Mesothelial cell of epicardium (in vitro differentiated cells): ENCODE results near the gene RBM28. TPM values are rescaled to one million over a fixed set of nuclear protein-coding genes. Genes with fewer than 3 reads are reported as not detected.

Experiments used
- DNase-seq, 2 experiments: peaks; one replicate each; pipeline ENCODE4 v3.0.0; 2021; ENCODE audit warnings: low spot score in 2 of 2; ENCODE audit not compliant: unreplicated experiment in 2 of 2
- H3K27ac Mint-ChIP-seq: 2 replicates; pipeline ENCODE4 v1.8.0; 2021; ENCODE audit warnings: mixed read lengths
- H3K27me3 Mint-ChIP-seq: 2 replicates; pipeline ENCODE4 v1.8.0; 2021; ENCODE audit warnings: low read depth, mixed read lengths
- H3K36me3 Mint-ChIP-seq: 2 replicates; pipeline ENCODE4 v1.8.0; 2021; ENCODE audit warnings: mixed read lengths
- H3K4me1 Mint-ChIP-seq: 2 replicates; pipeline ENCODE4 v1.8.0; 2021; ENCODE audit warnings: mixed read lengths
- H3K4me3 Mint-ChIP-seq: 2 replicates; pipeline ENCODE4 v1.8.0; 2021; ENCODE audit warnings: mild to moderate bottlenecking, moderate library complexity, mixed read lengths
- H3K9me3 Mint-ChIP-seq: 2 replicates; pipeline ENCODE4 v1.8.0; 2021; ENCODE audit warnings: mixed read lengths
- total RNA-seq: library from RNA; stranded (reverse); gene quantifications from 3 replicates; pipeline ENCODE4 v1.2.1, GENCODE V29; 2021
- TF ChIP-seq, protein P1 (sequence below): fragments of 200-600 bp; sonication (generic); IDR thresholded peaks from one replicate; pipeline ENCODE4 v1.5.0; 2021; ENCODE audit warnings: antibody characterized with exemption; ENCODE audit not compliant: unreplicated experiment

Gene RBM28
- total RNA-seq, 1 donor from 2014 or later, result 78.5 TPM

DNA sequence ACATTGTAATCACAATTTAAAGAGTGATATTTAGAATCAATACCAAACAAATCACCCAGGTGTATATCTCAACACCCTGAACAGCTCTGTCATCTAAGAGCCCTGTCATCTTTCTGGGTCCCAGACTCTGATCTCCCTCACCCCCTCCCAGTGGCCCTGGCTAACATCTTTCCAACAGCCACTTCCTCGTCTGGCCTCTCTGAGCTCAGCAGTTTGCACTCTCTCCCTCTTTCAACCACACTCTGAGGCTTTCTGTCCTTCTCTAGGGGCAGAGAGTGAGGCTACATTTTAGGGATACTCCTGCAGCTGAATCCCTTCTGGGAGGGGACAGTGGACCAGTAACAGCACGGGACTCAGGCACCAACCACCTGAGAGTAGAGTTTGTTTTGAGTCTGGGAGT is 34.9 kb upstream of the RBM28 start:
- H3K4me1 Mint-ChIP-seq, result peaks cover 23% of the 10 kb centered on the region
- no peak overlapping the region for H3K4me3 Mint-ChIP-seq
- peaks cover 4% of the 10 kb centered on the region for H3K9me3 Mint-ChIP-seq
- TF ChIP-seq, protein P1, sequence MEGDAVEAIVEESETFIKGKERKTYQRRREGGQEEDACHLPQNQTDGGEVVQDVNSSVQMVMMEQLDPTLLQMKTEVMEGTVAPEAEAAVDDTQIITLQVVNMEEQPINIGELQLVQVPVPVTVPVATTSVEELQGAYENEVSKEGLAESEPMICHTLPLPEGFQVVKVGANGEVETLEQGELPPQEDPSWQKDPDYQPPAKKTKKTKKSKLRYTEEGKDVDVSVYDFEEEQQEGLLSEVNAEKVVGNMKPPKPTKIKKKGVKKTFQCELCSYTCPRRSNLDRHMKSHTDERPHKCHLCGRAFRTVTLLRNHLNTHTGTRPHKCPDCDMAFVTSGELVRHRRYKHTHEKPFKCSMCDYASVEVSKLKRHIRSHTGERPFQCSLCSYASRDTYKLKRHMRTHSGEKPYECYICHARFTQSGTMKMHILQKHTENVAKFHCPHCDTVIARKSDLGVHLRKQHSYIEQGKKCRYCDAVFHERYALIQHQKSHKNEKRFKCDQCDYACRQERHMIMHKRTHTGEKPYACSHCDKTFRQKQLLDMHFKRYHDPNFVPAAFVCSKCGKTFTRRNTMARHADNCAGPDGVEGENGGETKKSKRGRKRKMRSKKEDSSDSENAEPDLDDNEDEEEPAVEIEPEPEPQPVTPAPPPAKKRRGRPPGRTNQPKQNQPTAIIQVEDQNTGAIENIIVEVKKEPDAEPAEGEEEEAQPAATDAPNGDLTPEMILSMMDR, result no peak
- no peaks in the 10 kb centered on the region for H3K36me3 Mint-ChIP-seq
- H3K27me3 Mint-ChIP-seq, result no peaks in the 10 kb centered on the region
- H3K27ac Mint-ChIP-seq, result peak overlapping the region; percentile 64
- no peak for DNase-seq

DNA sequence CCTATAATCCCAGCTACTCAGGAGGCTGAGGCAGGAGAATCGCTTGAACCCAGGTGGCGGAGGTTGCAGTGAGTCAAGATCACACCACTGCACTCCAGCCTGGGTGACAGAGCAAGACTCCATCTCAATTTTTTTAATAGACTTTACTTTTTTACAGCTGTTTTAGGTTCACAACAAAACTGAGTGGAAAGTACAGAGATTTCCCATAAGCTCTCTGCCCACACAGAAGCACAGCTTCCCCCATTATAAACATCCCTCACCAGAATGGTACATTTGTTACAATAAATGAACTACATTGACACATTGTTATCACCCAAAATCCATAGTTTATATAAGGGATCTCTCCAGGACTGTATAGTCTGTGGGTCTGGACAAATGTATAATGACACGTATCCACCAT is 32.4 kb upstream of the RBM28 start:
- TF ChIP-seq, protein P1, result no peak
- H3K4me3 Mint-ChIP-seq, result no peak overlapping the region
- H3K27ac Mint-ChIP-seq, result no peak overlapping the region
- no peaks in the 10 kb centered on the region for H3K27me3 Mint-ChIP-seq
- H3K4me1 Mint-ChIP-seq, result peaks cover 19% of the 10 kb centered on the region
- H3K36me3 Mint-ChIP-seq, result no peaks in the 10 kb centered on the region
- peaks cover 4% of the 10 kb centered on the region for H3K9me3 Mint-ChIP-seq
- DNase-seq, result no peak

DNA sequence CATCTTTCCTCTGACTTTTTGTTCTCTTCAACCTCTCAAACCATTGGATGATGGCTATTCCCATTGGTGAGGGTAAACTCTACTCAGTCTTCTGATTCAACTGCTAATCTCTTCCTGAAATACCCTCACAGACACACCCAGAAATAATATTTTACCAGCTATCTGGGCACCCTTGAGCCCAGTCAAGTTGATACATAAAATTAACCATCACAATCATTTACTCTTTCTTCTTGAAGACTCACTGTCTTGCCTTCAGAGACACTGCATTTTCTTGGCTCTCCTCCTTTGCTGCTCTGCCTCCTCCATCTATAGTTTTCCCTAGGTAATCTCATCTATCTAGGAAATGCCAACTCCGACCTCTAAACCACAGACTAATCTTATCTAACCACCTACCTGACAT is 30.3 kb upstream of the RBM28 start:
- no peak overlapping the region for H3K27ac Mint-ChIP-seq
- peaks cover 7% of the 10 kb centered on the region for H3K4me1 Mint-ChIP-seq
- no peak overlapping the region for H3K4me3 Mint-ChIP-seq
- H3K36me3 Mint-ChIP-seq, result no peaks in the 10 kb centered on the region
- no peaks in the 10 kb centered on the region for H3K27me3 Mint-ChIP-seq
- H3K9me3 Mint-ChIP-seq, result peaks cover 4% of the 10 kb centered on the region
- TF ChIP-seq, protein P1, result no peak
- DNase-seq, result no peak

DNA sequence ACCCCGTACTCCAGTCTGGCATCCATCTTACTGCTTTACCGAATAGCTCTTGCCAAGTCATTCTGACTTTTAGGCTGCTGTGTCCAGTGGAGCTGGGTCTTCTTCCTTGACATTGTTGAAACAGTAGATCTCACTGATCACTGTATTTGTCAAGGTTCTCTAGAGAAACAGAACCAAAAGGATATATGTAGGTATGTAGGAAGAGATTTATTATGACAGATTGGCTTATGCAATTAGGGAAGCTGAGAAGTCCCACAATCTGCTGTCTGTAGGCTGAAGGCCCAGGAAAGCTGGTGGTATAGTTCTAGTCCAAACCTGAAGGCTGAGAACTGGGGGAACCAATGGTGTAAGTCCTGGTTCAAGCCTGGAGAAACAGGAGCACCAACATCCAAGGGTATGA is 29.9 kb upstream of the RBM28 start:
- DNase-seq, result no peak
- H3K36me3 Mint-ChIP-seq, result no peaks in the 10 kb centered on the region
- H3K27me3 Mint-ChIP-seq, result no peaks in the 10 kb centered on the region
- peaks cover 4% of the 10 kb centered on the region for H3K4me1 Mint-ChIP-seq
- H3K4me3 Mint-ChIP-seq, result no peak overlapping the region
- peaks cover 4% of the 10 kb centered on the region for H3K9me3 Mint-ChIP-seq
- TF ChIP-seq, protein P1, result no peak
- H3K27ac Mint-ChIP-seq, result no peak overlapping the region

DNA sequence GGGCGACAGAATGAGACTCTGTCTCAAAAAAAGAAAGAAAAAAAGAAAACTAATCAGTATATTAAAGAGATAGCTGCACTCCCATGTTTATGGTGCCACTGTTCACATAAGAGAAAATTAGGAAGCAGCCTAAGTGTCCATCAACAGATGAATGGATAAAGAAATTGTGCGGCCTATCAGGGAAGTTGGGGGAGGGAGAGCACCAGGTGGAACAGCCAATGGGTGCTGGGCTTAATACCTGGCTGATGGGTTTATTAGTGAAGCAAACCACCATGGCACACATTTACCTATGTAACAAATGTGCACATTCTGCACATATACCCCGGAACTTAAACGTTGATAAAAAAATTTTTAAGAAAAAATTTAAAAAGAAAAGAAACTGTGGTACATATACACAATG is 26.8 kb upstream of the RBM28 start:
- no peaks in the 10 kb centered on the region for H3K36me3 Mint-ChIP-seq
- TF ChIP-seq, protein P1, result no peak
- DNase-seq, result no peak
- H3K27ac Mint-ChIP-seq, result no peak overlapping the region
- H3K9me3 Mint-ChIP-seq, result peaks cover 4% of the 10 kb centered on the region
- H3K27me3 Mint-ChIP-seq, result peaks cover 15% of the 10 kb centered on the region
- no peak overlapping the region for H3K4me3 Mint-ChIP-seq
- peaks cover 4% of the 10 kb centered on the region for H3K4me1 Mint-ChIP-seq

DNA sequence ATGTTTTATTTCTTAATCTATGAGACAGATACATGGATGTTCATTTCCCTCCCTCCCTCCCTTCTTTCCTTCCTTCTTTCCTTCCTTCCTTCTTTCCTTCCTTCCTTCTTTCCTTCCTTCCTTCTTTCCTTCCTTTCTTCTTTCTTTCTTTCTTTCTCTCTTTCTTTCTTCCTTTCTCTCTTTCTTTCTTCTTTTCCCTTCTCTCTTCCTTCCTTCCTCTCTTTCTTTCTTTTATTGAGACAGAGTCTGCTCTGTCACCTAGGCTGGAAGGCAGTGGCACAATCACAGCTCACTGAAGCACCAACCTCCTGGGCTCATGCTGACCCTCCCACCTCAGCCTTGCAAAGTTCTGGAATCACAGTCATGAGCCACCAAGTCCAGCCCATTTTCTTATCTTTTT is 23.3 kb upstream of the RBM28 start:
- no peak for DNase-seq
- TF ChIP-seq, protein P1, result no peak
- H3K4me3 Mint-ChIP-seq, result no peak overlapping the region
- peaks cover 50% of the 10 kb centered on the region for H3K27me3 Mint-ChIP-seq
- no peak overlapping the region for H3K27ac Mint-ChIP-seq
- no peaks in the 10 kb centered on the region for H3K36me3 Mint-ChIP-seq
- peaks cover 6% of the 10 kb centered on the region for H3K4me1 Mint-ChIP-seq
- no peaks in the 10 kb centered on the region for H3K9me3 Mint-ChIP-seq
